Effector CD8-positive, alpha-beta T cell (primary cell): ENCODE measurements around the gene CPEB3.
A peak's percentile ranks its signal among the peaks of the same experiment; 100 is the strongest.
"Not testable (repeated sequence)": the region's sequence is repeated elsewhere in the genome, so short reads cannot be mapped to it uniquely, and the experiment has no call there.

Source experiments
- DNase-seq: peaks from one replicate; lab custom pipeline; 2025; lab: John Stamatoyannopoulos, UW

The CPEB3 gene

GRCh38 chr10:92267343-92267742 is 23.5 kb downstream of the CPEB3 start:
- DNase-seq: no peak

- no peak for DNase-seq
Measured at GRCh38 chr10:92265687-92266258, 25.1 kb downstream of the CPEB3 start.

GRCh38 chr10:92264249-92264648 is 26.6 kb downstream of the CPEB3 start:
- DNase-seq: no peak

GRCh38 chr10:92263396-92263795 is 27.5 kb downstream of the CPEB3 start:
- DNase-seq: no peak

- DNase-seq: no peak
Measured at GRCh38 chr10:92248566-92248965, 42.3 kb downstream of the CPEB3 start.

GRCh38 chr10:92244796-92245195 is 46.1 kb downstream of the CPEB3 start:
- DNase-seq: no peak

GRCh38 chr10:92242910-92243671 is 47.8 kb downstream of the CPEB3 start:
- DNase-seq: peak; percentile 6

GRCh38 chr10:92242380-92242779 is 48.5 kb downstream of the CPEB3 start:
- no peak for DNase-seq

- DNase-seq: no peak
Measured at GRCh38 chr10:92241501-92241900, 49.4 kb downstream of the CPEB3 start.

- DNase-seq: no peak
Measured at GRCh38 chr10:92241158-92241500, 49.7 kb downstream of the CPEB3 start.

GRCh38 chr10:92240289-92241157 is 50.4 kb downstream of the CPEB3 start:
- no peak for DNase-seq

GRCh38 chr10:92239600-92240288 is 51.1 kb downstream of the CPEB3 start:
- no peak for DNase-seq

- DNase-seq: no peak
Measured at GRCh38 chr10:92239151-92239599, 51.7 kb downstream of the CPEB3 start.

- no peak for DNase-seq
Measured at GRCh38 chr10:92238586-92239098, 52.2 kb downstream of the CPEB3 start.

GRCh38 chr10:92238054-92238585 is 52.8 kb downstream of the CPEB3 start:
- DNase-seq: no peak

GRCh38 chr10:92231196-92231595 is 59.7 kb downstream of the CPEB3 start:
- DNase-seq: no peak

- no peak for DNase-seq
Measured at GRCh38 chr10:92222603-92223262, 68.1 kb downstream of the CPEB3 start.

GRCh38 chr10:92219559-92219958 is 71.3 kb downstream of the CPEB3 start:
- DNase-seq: no peak

- no peak for DNase-seq
Measured at GRCh38 chr10:92218569-92218968, 72.3 kb downstream of the CPEB3 start.

- DNase-seq: not testable (repeated sequence)
Measured at GRCh38 chr10:92216608-92217007, 74.3 kb downstream of the CPEB3 start.

- not testable (repeated sequence) for DNase-seq
Measured at GRCh38 chr10:92215222-92215621, 75.7 kb downstream of the CPEB3 start.
